ENCODE results near the gene C1S. TPM values are rescaled to one million over a fixed set of nuclear protein-coding genes. Genes with fewer than 3 reads are reported as not detected.
"Not testable (repeated sequence)": the region's sequence is repeated elsewhere in the genome, so short reads cannot be mapped to it uniquely, and the experiment has no call there.

The C1S gene
- total and polyA plus RNA-seq, 12 donors = 51.5 to 582 (median 231) TPM

- intact Hi-C loops (cut with DNase I) = no loop called here
- H3K27me3 ChIP-seq = no peaks in the 10 kb centered on the region
- no peak for TF ChIP-seq POLR2A (IDR thresholded peaks at IDR 0.05)
- TF ChIP-seq, protein P1, sequence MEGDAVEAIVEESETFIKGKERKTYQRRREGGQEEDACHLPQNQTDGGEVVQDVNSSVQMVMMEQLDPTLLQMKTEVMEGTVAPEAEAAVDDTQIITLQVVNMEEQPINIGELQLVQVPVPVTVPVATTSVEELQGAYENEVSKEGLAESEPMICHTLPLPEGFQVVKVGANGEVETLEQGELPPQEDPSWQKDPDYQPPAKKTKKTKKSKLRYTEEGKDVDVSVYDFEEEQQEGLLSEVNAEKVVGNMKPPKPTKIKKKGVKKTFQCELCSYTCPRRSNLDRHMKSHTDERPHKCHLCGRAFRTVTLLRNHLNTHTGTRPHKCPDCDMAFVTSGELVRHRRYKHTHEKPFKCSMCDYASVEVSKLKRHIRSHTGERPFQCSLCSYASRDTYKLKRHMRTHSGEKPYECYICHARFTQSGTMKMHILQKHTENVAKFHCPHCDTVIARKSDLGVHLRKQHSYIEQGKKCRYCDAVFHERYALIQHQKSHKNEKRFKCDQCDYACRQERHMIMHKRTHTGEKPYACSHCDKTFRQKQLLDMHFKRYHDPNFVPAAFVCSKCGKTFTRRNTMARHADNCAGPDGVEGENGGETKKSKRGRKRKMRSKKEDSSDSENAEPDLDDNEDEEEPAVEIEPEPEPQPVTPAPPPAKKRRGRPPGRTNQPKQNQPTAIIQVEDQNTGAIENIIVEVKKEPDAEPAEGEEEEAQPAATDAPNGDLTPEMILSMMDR (IDR thresholded peaks at IDR 0.05) = no peak
- no peaks in the 10 kb centered on the region for H3K4me1 ChIP-seq (replicated peaks in 1 of 2)
- H3K27ac ChIP-seq = no peak overlapping the region
- no peak overlapping the region for H3K4me3 ChIP-seq
- H3K9me3 ChIP-seq (replicated peaks in 1 of 3) = no peaks in the 10 kb centered on the region
- no peak for DNase-seq
- H3K36me3 ChIP-seq (replicated peaks in 1 of 2) = no peaks in the 10 kb centered on the region
- 50 to 66% (median 60%) methylated on average over 2 of the region's 2 CpGs for WGBS, 4 donors
Measured at GRCh38 chr12:7035463-7035862, 25.1 kb upstream of the C1S start.

DNA sequence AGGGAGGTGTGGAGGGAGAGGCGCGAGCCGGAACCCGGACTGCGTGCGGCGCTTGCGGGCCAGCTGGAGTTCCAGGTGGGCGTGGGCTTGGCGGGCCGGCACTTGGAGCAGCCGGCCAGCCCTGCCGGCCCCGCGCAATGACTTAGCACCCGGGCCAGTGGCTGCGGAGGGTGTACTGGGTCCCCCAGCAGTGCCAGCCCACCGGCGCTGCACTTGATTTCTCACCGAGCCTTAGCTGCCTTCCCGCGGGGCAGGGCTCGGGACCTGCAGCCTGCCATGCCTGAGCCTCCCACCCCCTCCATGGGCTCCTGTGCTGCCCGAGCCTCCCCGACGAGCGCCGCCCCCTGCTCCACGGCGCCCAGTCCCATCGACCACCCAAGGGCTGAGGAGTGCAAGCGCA lies 23.1 kb upstream of the C1S start:
- intact Hi-C loops (cut with DNase I); H3K36me3 ChIP-seq (replicated peaks in 1 of 2); H3K9me3 ChIP-seq (replicated peaks in 1 of 3); DNase-seq; H3K27me3 ChIP-seq; H3K4me3 ChIP-seq; H3K27ac ChIP-seq; H3K4me1 ChIP-seq (replicated peaks in 1 of 2): not testable (repeated sequence)
- 90 to 100% (median 93%) methylated on average over 4 to 32 of the region's 32 CpGs; no CpG with 5 or more reads in 1 of the 4 donors for WGBS, 4 donors

GRCh38 chr12:7038591-7038990 lies 21.9 kb upstream of the C1S start:
- intact Hi-C loops (cut with DNase I) = no loop called here
- Histone ChIP-seq H3K4me3 (no peak overlapping the region), H3K36me3 (replicated peaks in 1 of 2) (no peaks in the 10 kb centered on the region), H3K27ac (no peak overlapping the region), H3K9me3 (replicated peaks in 1 of 3) (no peaks in the 10 kb centered on the region), H3K27me3 (no peaks in the 10 kb centered on the region), H3K4me1 (replicated peaks in 1 of 2) (no peaks in the 10 kb centered on the region)
- no peak for DNase-seq
- TF ChIP-seq, protein P1 (IDR thresholded peaks at IDR 0.05) = no peak
- TF ChIP-seq POLR2A (IDR thresholded peaks at IDR 0.05) = no peak
- WGBS, 4 donors = 90 to 94% (median 93%) methylated on average over 22 of the region's 22 CpGs

DNA sequence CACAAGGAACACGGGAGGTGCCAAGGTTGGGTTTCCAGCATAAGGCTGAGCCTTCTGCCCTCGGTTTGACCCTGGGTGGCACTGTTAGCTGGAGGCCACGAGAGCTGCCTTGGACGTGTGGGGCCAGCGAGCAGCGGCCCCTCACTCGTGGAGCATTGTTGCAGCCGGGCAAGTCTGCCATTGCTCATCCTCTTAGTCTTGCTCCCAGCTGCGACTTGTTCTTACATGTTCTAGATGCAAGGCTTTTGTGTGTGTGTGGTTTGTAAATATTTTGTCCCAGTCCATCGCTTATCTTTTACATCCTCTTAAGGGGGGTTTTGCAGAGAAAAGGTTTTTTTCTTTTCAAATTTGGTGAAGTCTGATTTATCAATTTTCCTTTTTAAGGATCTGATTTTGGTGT lies 21.1 kb upstream of the C1S start:
- WGBS, 4 donors = 76 to 83% (median 81%) methylated on average over 9 to 10 of the region's 10 CpGs
- H3K27ac ChIP-seq = no peak overlapping the region
- no peaks in the 10 kb centered on the region for H3K4me1 ChIP-seq (replicated peaks in 1 of 2)
- no peaks in the 10 kb centered on the region for H3K27me3 ChIP-seq
- H3K36me3 ChIP-seq (replicated peaks in 1 of 2) = no peaks in the 10 kb centered on the region
- no peak for DNase-seq
- H3K4me3 ChIP-seq = no peak overlapping the region
- no peak for TF ChIP-seq POLR2A (IDR thresholded peaks at IDR 0.05)
- TF ChIP-seq, protein P1 (IDR thresholded peaks at IDR 0.05) = no peak
- intact Hi-C loops (cut with DNase I) = no loop called here
- H3K9me3 ChIP-seq (replicated peaks in 1 of 3) = no peaks in the 10 kb centered on the region

- Histone ChIP-seq H3K9me3 (replicated peaks in 1 of 3) (no peaks in the 10 kb centered on the region), H3K4me3 (no peak overlapping the region), H3K27ac (no peak overlapping the region), H3K27me3 (no peaks in the 10 kb centered on the region), H3K36me3 (replicated peaks in 1 of 2) (no peaks in the 10 kb centered on the region), H3K4me1 (replicated peaks in 1 of 2) (peaks cover 0 to 5% of the 10 kb centered on the region in 2 donors)
- 35 to 42% (median 37%) methylated on average over 6 of the region's 6 CpGs for WGBS, 4 donors
- intact Hi-C loops (cut with DNase I) = no loop called here
- no peak for TF ChIP-seq POLR2A (IDR thresholded peaks at IDR 0.05)
- TF ChIP-seq, protein P1 (IDR thresholded peaks at IDR 0.05) = peak; percentile 13 to 66 (median 55)
- DNase-seq = no peak
Measured at GRCh38 chr12:7042842-7043241, 17.7 kb upstream of the C1S start.

Measured in adrenal gland (tissue), 12 donors.